NCI-H82 treated with DMSO at 0.1 percent for 48 hours (cell line): Measurements from ENCODE around the gene BDNF.

Experiments used
- DNase-seq: peaks from one replicate; lab custom pipeline; 2025; ENCODE audit not compliant: unreplicated experiment; lab: John Stamatoyannopoulos, UW

The BDNF gene

DNA sequence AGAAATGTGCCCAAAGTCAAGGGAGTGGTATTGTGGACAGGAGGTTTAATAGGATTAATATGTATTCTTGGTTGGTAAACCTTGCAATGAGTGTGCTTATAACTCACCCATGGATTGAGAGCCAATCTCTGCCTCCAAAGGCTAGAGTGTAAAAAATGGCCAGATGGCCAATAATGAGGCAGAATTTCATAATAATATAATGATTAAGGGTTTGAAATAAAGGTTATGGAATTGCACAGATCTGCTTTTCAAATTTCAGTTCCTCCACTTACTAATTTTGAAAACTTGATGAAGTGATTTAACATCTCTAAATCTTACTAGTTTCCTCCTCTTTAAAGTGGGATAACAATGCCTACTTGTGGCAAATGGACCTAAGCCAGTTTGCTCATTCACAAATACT lies 94.8 kb downstream of the BDNF start:
- DNase-seq, result no peak
